Osteoblast (primary cell): ENCODE data around the gene SRGAP2. TPM values are rescaled to one million over a fixed set of nuclear protein-coding genes. Genes with fewer than 3 reads are reported as not detected.
"Not testable (repeated sequence)": the region's sequence is repeated elsewhere in the genome, so short reads cannot be mapped to it uniquely, and the experiment has no call there.

Experiments
- DNase-seq: peaks from one replicate; pipeline ENCODE4 v3.0.0; 2011; ENCODE audit warnings: low spot score, mixed read lengths; ENCODE audit not compliant: insufficient read length; ENCODE audit errors: missing footprints
- H2AFZ ChIP-seq: 2 replicates; pipeline ENCODE4 v1.6.0; 2011; ENCODE audit warnings: mild to moderate bottlenecking, low read length
- H3K27ac ChIP-seq: 2 replicates; pipeline ENCODE4 v1.5.1; 2011; ENCODE audit warnings: mild to moderate bottlenecking, low read depth, low read length, moderate library complexity
- H3K27me3 ChIP-seq: 2 replicates; pipeline ENCODE4 v1.6.0; 2012; ENCODE audit warnings: mild to moderate bottlenecking, control low read depth, inconsistent platforms, low read length, moderate library complexity; ENCODE audit not compliant: insufficient read depth
- H3K36me3 ChIP-seq: 2 replicates; pipeline ENCODE4 v1.5.1; 2011; ENCODE audit warnings: mild to moderate bottlenecking, low read length, control low read depth, moderate library complexity; ENCODE audit not compliant: insufficient read depth
- H3K4me1 ChIP-seq: 2 replicates; pipeline ENCODE4 v1.5.1; 2011; ENCODE audit warnings: mild to moderate bottlenecking, low read length, control low read depth, moderate library complexity; ENCODE audit not compliant: insufficient read depth
- H3K4me2 ChIP-seq: 2 replicates; pipeline ENCODE4 v1.6.0; 2011; ENCODE audit warnings: mild to moderate bottlenecking, low read length; ENCODE audit not compliant: insufficient read depth
- H3K4me3 ChIP-seq: fragments of 200-600 bp; sonication (generic); 3 replicates; pipeline ENCODE4 v1.5.1; 2012; ENCODE audit warnings: mild to moderate bottlenecking, low read length, inconsistent platforms; ENCODE audit not compliant: insufficient read depth
- H3K79me2 ChIP-seq: 2 replicates; pipeline ENCODE4 v1.6.0; 2012; ENCODE audit warnings: mild to moderate bottlenecking, low read length, control low read depth, inconsistent platforms; ENCODE audit not compliant: insufficient read depth
- H3K9me3 ChIP-seq: 2 replicates; pipeline ENCODE4 v1.5.1; 2011; ENCODE audit warnings: low read depth, low read length, control low read depth
- H4K20me1 ChIP-seq: 2 replicates; pipeline ENCODE4 v1.6.0; 2012; ENCODE audit warnings: mild to moderate bottlenecking, low read length, control low read depth; ENCODE audit not compliant: insufficient read depth
- total RNA-seq: library from RNA; depleted of rRNA; stranded (reverse); fragments of >200 nt; gene quantifications from 2 replicates; pipeline ENCODE4 v1.2.3, GENCODE V29; 2012

Gene SRGAP2
- total RNA-seq, 1 donor, result 56.8 TPM

DNA sequence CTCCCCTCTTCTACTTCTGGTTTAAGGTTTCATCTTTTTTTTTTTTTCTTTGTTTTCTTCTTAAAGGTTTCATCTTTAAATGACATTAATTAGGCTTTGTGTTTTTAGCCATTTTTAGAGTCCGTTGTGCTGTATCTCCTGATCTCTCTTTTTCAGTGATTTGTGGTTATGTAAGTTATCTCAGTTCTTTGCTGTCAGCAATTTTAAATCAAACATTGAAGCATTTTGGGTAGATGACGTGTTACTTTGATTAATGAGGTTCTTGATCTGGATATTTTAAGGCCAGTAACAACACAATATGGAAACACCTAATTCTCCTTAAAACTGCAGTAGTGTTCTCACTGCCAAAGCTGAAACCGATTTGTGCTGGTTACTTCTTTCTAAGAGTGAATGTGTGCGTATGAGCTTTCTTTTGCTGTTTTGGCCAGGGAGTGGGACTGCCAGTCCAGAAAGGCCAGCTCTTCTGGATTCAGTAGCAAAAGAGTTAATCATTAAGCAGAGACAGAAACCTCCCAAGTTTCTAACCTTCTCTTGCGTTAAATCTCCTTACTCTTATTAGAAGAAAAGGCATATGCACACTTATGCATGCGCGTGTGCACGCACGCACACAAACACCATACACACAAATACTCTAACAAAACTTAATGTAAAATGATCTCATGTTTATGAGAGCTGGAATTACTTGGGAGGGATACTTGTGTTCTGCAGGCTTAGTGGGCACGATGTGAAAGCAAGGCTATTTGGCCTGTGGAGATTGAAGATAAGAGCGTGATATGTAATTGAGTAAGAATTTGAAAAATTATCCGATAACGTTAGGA lies 16.4 kb downstream of the SRGAP2 start:
- not testable (repeated sequence) for DNase-seq
- H3K4me2 ChIP-seq, result peak overlapping the region; percentile 10

DNA sequence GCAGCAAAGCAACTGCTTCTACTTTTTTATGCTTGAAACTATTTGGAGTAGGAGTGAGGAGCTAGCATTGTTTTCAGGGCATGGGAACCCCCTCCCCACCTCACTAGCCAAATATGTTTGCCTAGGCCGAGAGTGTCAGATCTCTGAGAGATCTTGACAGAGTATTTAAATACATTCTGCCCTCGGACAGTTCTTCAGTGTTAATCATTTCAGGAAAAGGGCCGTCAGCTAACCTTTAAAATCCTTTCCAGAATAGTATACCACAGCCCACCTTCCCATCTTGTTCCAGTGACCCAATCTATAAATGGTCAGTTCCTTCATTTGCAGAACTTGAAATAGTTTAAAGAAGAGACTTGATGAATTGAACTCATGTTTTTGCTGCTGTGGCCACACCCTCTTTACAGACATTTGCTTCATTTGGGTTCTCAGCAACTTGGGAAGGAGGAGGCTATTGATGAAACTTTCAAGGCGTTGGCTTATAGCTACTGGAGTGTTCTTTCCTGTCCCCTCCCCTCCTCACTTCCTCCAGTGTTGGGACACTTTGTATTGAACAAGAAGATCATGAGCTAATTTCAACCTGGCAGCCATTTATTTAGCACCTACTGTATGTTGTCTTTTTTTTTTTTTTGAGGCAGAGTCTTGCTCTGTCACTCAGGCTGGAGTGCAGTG lies 17.1 kb downstream of the SRGAP2 start:
- H3K4me1 ChIP-seq, H2AFZ ChIP-seq, H3K9me3 ChIP-seq, H3K27ac ChIP-seq, H3K36me3 ChIP-seq, H4K20me1 ChIP-seq, H3K79me2 ChIP-seq, H3K27me3 ChIP-seq, H3K4me3 ChIP-seq, DNase-seq: not testable (repeated sequence)
- peak overlapping the region; percentile 10 for H3K4me2 ChIP-seq

More for the DNA sequence above, 16.4 kb downstream of the SRGAP2 start:
- not testable (repeated sequence) for H3K4me3 ChIP-seq, H3K79me2 ChIP-seq, H3K4me1 ChIP-seq, H3K36me3 ChIP-seq, H3K27me3 ChIP-seq, H3K9me3 ChIP-seq, H4K20me1 ChIP-seq, H2AFZ ChIP-seq, H3K27ac ChIP-seq

DNA sequence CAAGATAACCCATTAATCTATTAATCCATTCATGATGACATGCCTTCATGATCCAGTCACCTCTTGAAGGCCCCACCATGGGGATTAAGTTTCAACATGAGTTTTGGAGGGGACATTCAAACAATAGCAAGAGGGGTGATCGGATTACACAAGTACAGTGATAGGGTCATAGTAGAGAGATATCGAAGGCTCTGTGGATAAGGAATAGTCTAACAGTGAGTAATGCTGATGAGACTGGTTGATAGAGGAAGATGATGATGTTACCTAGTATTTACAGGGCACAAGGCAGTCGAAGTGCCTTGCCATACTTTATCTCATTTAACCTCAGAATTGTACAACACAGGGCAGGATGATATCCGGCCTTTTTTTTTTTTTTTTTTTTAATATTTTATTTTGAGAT lies 18.2 kb downstream of the SRGAP2 start:
- DNase-seq, H3K79me2 ChIP-seq, H3K27me3 ChIP-seq, H3K4me3 ChIP-seq, H3K36me3 ChIP-seq, H3K4me2 ChIP-seq, H3K9me3 ChIP-seq, H2AFZ ChIP-seq, H4K20me1 ChIP-seq, H3K4me1 ChIP-seq, H3K27ac ChIP-seq: not testable (repeated sequence)

DNA sequence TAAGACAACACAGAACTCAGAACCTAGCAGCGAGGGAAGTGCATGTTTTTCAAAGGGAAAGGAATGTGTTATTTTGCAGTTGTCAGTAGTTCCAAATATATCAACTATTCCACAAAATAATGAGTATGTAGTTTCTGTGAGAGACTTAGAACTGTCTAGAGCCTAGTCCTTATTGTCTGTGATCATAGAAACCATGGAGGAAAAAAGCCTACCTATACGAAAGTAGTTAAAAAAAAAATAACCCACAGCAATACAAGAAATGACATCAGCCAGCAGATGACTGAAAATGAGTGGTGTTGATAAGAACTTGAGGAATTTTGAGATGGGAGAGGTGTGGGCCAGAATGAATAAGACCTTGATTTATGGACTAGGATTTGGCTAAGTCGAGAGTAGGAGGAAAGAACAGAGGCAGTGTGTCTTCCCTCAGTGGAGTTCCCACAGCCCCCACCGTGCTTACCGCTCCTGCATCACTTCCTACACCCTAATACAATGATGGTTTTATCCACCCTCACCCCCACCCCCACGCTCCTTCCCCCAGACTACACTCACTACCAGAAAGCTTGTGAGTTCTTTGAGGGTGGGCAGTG lies 20.9 kb downstream of the SRGAP2 start:
- not testable (repeated sequence) for H3K4me2 ChIP-seq, H3K27ac ChIP-seq, H2AFZ ChIP-seq, H4K20me1 ChIP-seq, H3K27me3 ChIP-seq, H3K9me3 ChIP-seq, H3K79me2 ChIP-seq, H3K4me1 ChIP-seq, H3K4me3 ChIP-seq, DNase-seq, H3K36me3 ChIP-seq

DNA sequence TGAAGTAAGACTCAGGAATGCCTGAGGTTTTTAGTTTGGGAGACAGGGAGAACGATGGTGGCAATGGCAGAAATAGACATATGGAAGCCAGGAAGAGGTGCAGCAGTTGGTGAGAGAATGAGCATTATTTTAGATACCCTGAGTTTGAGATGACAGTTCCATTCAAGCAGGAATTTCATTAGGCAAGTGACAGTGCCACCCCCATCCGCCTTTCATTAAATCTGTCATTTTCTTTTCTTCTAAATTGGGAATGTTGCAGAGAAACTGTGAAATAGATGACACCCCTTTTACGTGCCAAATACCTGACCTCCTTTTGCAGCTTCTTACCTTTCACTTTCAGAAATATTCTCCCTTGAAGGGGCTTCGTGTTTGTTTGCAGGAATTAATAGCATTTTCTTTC lies 22.0 kb downstream of the SRGAP2 start:
- not testable (repeated sequence) for H3K4me1 ChIP-seq, H3K4me2 ChIP-seq, H2AFZ ChIP-seq, H4K20me1 ChIP-seq, H3K27me3 ChIP-seq, H3K9me3 ChIP-seq, H3K4me3 ChIP-seq, H3K27ac ChIP-seq, H3K36me3 ChIP-seq, H3K79me2 ChIP-seq, DNase-seq

DNA sequence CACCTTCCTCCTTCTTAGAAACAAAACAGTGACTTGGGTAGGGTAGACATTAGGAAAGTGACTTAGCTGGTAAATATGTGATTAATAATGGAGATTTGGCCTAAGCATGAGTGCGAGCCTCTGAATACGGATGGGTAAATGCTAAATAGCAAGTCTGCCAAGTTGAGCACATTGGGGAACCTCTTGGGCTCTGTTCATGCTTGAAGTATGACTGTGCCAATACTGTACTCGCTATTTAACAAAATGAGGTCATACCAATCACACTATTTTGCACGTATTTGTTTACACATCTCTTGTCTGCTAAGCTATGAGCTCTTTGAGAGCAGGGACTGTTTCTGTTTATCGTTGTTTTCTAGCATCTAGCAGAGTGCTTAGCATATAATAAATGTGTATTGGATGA lies 23.5 kb downstream of the SRGAP2 start:
- not testable (repeated sequence) for H4K20me1 ChIP-seq, H3K4me2 ChIP-seq, H3K4me1 ChIP-seq, H3K79me2 ChIP-seq, H3K27ac ChIP-seq, H3K36me3 ChIP-seq, H3K4me3 ChIP-seq, DNase-seq, H2AFZ ChIP-seq, H3K27me3 ChIP-seq, H3K9me3 ChIP-seq

DNA sequence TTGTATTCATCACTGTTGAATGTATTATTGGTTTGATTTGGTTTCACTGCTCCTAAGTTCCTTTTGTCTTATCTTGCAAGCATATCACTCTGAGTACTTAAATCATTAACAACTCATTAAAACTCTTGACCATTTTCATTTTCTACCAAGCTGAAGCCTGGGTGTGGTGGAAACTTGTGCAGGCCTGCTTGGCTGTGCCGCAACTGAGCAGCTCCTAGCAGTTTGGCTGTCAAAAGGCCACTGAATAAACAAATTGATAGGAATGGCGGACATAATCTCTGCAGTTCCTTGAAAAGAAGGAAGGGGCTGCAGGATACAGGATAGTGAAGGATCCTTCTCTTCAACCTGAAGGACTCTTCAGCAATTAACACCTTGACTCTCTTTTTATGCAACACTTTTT lies 25.9 kb downstream of the SRGAP2 start:
- H3K27ac ChIP-seq, H2AFZ ChIP-seq, H3K4me3 ChIP-seq, H4K20me1 ChIP-seq, H3K79me2 ChIP-seq, H3K9me3 ChIP-seq, H3K27me3 ChIP-seq, DNase-seq, H3K4me2 ChIP-seq, H3K36me3 ChIP-seq, H3K4me1 ChIP-seq: not testable (repeated sequence)

DNA sequence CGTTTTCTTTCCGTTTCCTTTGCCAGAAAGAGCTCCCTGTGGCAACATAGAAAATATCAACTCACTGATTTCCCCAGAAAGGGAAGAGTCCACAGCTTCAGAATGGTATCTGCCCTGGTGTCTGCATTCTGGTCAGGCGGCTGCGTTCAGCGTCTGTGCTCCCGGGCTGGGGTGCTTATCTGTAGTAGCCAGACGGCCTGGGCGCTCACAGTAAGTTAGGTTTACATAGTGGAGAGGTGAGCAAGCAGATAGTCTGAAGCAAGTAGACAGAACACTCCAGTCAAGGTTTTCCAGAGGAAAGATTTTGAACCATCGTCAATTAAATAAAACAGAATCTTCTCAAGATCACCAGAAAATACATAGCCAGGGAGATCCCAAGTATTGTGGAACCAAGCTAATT lies 28.6 kb downstream of the SRGAP2 start:
- not testable (repeated sequence) for H3K79me2 ChIP-seq, DNase-seq, H3K4me2 ChIP-seq, H3K4me3 ChIP-seq, H3K36me3 ChIP-seq, H4K20me1 ChIP-seq, H3K4me1 ChIP-seq, H3K27me3 ChIP-seq, H3K27ac ChIP-seq, H3K9me3 ChIP-seq, H2AFZ ChIP-seq
